ENCODE data around the gene ARL11.

ARL11 gene

GRCh38 chr13:49616676-49617065 is 11.6 kb upstream of the ARL11 start:
- Histone ChIP-seq H3K4me2 (ENCODE audit: insufficient read depth, low read length) (no peak overlapping the region), H3K4me3 (ENCODE audit: low read depth in 1 of 2, low read length in 2 of 2) (no peak overlapping the region), H3K27ac (ENCODE audit: low read length) (no peak overlapping the region), H3K4me1 (ENCODE audit: insufficient read depth, low read length) (no peaks in the 10 kb centered on the region), H3K9ac (ENCODE audit: low read depth, low read length) (no peak overlapping the region), H3K27me3 (ENCODE audit: insufficient read depth, low read length, poor library complexity) (no peaks in the 10 kb centered on the region), H3K9me3 (ENCODE audit: insufficient read depth, low read length, severe bottlenecking) (no peaks in the 10 kb centered on the region), H4K20me1 (ENCODE audit: insufficient read depth, low read length) (no peaks in the 10 kb centered on the region), H2AFZ (ENCODE audit: low read depth, low read length) (no peak overlapping the region), H3K36me3 (ENCODE audit: insufficient read depth, low read length) (no peaks in the 10 kb centered on the region), H3K79me2 (ENCODE audit: insufficient read depth, low read length) (no peaks in the 10 kb centered on the region)
- no peak for DNase-seq
- TF ChIP-seq EZH2 (IDR thresholded peaks at IDR 0.05; ENCODE audit: borderline replicate concordance, low read depth, low read length, severe bottlenecking) (no peak), CTCF (IDR thresholded peaks at IDR 0.05; ENCODE audit: borderline replicate concordance, extremely low read depth, low read length, poor library complexity, severe bottlenecking) (no peak)
- ATAC-seq (ENCODE audit: insufficient read depth, low read depth), result no peak

- H3K4me1 ChIP-seq (ENCODE audit: insufficient read depth, low read length), result no peaks in the 10 kb centered on the region
- H3K4me2 ChIP-seq (ENCODE audit: insufficient read depth, low read length), result no peak overlapping the region
- no peaks in the 10 kb centered on the region for H3K27me3 ChIP-seq (ENCODE audit: insufficient read depth, low read length, poor library complexity)
- H3K79me2 ChIP-seq (ENCODE audit: insufficient read depth, low read length), result no peaks in the 10 kb centered on the region
- no peaks in the 10 kb centered on the region for H3K9me3 ChIP-seq (ENCODE audit: insufficient read depth, low read length, severe bottlenecking)
- no peak overlapping the region for H3K9ac ChIP-seq (ENCODE audit: low read depth, low read length)
- no peaks in the 10 kb centered on the region for H4K20me1 ChIP-seq (ENCODE audit: insufficient read depth, low read length)
- DNase-seq (no peak), ATAC-seq (ENCODE audit: insufficient read depth, low read depth) (no peak)
- H3K36me3 ChIP-seq (ENCODE audit: insufficient read depth, low read length), result no peaks in the 10 kb centered on the region
- no peak overlapping the region for H3K27ac ChIP-seq (ENCODE audit: low read length)
- TF ChIP-seq CTCF (IDR thresholded peaks at IDR 0.05; ENCODE audit: borderline replicate concordance, extremely low read depth, low read length, poor library complexity, severe bottlenecking) (no peak), EZH2 (IDR thresholded peaks at IDR 0.05; ENCODE audit: borderline replicate concordance, low read depth, low read length, severe bottlenecking) (no peak)
- H2AFZ ChIP-seq (ENCODE audit: low read depth, low read length), result no peak overlapping the region
- no peak overlapping the region for H3K4me3 ChIP-seq (ENCODE audit: low read depth in 1 of 2, low read length in 2 of 2)
Measured at GRCh38 chr13:49620170-49620621, 8.1 kb upstream of the ARL11 start.

GRCh38 chr13:49622174-49622946 is 5.9 kb upstream of the ARL11 start:
- no peaks in the 10 kb centered on the region for H3K27me3 ChIP-seq (ENCODE audit: insufficient read depth, low read length, poor library complexity)
- no peaks in the 10 kb centered on the region for H4K20me1 ChIP-seq (ENCODE audit: insufficient read depth, low read length)
- no peak for TF ChIP-seq EZH2 (IDR thresholded peaks at IDR 0.05; ENCODE audit: borderline replicate concordance, low read depth, low read length, severe bottlenecking)
- no peak for TF ChIP-seq CTCF (IDR thresholded peaks at IDR 0.05; ENCODE audit: borderline replicate concordance, extremely low read depth, low read length, poor library complexity, severe bottlenecking)
- no peaks in the 10 kb centered on the region for H3K79me2 ChIP-seq (ENCODE audit: insufficient read depth, low read length)
- DNase-seq (no peak), ATAC-seq (ENCODE audit: insufficient read depth, low read depth) (no peak)
- no peaks in the 10 kb centered on the region for H3K4me1 ChIP-seq (ENCODE audit: insufficient read depth, low read length)
- no peak overlapping the region for H3K4me2 ChIP-seq (ENCODE audit: insufficient read depth, low read length)
- no peak overlapping the region for H3K27ac ChIP-seq (ENCODE audit: low read length)
- no peaks in the 10 kb centered on the region for H3K9me3 ChIP-seq (ENCODE audit: insufficient read depth, low read length, severe bottlenecking)
- H3K4me3 ChIP-seq (ENCODE audit: low read depth in 1 of 2, low read length in 2 of 2), result no peak overlapping the region
- no peak overlapping the region for H2AFZ ChIP-seq (ENCODE audit: low read depth, low read length)
- no peak overlapping the region for H3K9ac ChIP-seq (ENCODE audit: low read depth, low read length)
- no peaks in the 10 kb centered on the region for H3K36me3 ChIP-seq (ENCODE audit: insufficient read depth, low read length)

Measured in DND-41 (cell line).